Effector CD8-positive, alpha-beta T cell (primary cell): ENCODE results near the gene GPSM1.
"Not testable (repeated sequence)": the region's sequence is repeated elsewhere in the genome, so short reads cannot be mapped to it uniquely, and the experiment has no call there.

Experiments used
- DNase-seq: peaks from one replicate; lab custom pipeline; 2025; lab: John Stamatoyannopoulos, UW

GPSM1 gene

DNA sequence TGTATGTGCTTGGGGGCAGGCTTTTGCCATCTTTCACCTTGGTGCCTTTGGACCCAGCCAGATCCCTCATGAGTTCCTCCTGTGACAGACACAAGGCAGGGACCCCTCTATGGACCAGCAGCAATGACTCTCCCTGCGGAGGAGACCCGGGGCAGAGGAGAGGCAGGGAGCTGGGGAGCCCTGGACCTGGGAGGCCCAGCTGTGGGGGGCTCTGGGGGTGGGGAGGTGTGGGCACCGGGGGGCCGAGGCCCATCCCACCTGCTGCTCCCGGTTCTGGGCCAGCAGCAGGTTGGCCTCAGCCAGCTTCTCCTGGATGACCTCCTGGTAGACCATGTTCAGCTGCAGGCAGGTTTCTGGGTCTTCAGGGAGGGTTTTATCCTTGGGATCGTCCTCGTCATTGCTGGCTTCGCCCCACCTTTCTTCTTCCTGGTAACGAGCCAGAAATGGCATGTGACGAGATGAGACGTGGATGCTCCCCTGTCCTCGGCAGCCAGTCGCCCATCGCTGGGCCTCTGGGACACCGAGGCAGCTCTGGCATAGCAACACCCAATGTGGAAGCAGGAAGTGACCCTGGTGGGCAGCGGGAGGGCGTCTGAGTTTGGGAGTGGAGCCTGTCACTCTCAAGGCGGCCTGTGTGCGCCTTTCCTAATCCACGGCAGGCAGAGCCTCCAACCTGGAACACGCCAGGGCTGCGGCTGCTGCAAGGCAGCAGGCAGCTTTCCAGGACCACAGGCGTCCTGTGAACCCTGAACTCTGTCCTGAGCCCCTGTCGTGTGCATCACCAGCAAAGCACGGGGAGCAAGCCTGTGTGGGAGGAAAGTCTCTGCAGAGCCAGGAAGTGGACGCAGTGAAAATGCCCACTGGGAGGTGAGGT is 68.2 kb downstream of the GPSM1 start:
- no peak for DNase-seq

DNA sequence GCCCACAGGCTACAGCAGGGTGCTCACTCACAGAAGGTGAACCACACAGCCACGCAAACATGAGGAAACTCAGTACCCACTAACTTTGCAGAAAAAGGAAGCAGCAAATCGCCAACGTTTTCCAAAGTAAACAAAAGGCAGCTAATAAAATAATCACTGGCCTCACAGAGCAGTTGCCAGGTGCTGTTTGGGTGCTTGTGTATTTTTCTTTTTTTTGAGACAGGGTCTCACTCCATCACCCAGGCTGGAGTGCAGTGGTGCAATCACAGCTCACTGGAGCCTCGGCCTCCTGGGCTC is 68.8 kb downstream of the GPSM1 start:
- no peak for DNase-seq

DNA sequence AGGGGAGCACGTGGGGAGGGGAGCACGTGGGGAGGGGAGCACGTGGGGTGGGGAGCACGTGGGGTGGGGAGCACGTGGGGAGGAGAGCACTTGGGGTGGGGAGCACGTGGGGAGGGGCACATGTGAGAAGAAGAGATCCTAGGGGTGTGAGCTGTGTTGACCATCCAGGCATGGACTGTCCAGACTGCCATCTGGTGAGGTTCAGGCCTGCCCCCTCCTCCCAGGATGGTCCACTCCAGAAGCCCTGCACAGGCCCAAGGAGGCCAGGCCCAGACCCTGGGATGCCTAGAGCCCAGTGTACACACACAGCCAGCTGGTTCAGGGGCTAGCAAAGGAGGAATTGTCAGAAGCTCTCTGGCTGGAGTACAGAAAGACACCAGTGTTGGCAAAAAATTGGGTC is 70.3 kb downstream of the GPSM1 start:
- DNase-seq, result no peak

DNA sequence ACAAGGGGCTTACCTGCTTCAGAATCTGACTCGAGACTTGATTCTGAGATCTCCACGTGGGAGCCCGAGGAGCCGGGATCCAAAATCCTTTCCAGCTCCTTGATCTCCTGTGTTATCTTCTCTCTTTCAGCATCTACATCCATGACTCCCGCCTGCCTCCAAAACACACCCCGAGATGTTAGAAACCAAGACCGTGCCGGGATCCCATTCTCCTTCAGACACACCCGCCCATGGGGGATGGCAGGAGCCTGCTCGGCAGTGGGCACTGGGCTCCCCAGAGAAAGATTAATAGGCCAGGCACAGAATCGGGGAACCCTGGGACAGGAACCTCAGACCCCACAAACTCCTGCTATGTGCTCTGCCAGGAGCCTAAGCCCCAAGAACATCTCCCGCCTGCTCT is 70.9 kb downstream of the GPSM1 start:
- no peak for DNase-seq

DNA sequence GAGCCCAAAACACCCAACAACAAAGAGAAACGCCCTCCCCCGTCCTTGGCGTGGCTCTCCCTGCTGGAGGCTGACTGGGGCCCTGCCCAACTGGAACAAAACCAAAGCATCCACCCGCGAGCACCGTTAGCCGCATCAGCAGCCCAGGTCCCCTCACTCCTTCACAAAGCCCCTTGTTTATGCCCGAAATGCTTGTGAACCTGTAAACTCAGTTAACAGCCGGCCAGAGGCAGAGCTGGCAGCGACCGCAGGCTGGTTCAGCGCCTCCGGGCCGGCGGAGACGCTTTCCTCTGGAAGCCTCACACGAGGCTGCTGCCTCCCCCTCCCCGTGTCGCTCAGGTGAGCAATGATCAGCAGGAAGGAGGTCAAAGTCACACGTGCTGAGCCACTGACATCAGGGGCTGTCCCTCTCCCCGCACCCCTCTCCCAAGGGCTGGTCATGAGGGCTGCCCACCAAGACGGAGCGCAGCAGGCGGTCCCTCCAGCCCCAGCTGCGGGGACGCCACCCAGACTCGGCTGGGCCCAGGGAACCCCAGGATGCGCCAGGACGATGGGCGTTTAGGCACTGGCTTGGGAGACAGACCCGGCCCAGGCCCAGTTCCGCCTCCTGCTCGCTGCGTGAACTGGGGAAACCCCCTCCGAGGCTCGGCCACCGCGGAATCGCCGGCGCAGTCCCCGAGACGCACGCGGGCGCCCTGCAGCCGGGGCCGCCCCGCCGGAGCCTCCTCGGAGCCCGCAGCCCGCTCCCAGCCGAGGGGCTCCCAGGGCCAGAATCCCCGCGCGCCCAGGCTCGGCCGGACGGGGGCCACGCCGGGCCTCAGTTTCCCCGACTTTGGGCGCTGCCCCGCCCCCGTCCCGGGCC is 72.1 kb downstream of the GPSM1 start:
- no peak for DNase-seq

DNA sequence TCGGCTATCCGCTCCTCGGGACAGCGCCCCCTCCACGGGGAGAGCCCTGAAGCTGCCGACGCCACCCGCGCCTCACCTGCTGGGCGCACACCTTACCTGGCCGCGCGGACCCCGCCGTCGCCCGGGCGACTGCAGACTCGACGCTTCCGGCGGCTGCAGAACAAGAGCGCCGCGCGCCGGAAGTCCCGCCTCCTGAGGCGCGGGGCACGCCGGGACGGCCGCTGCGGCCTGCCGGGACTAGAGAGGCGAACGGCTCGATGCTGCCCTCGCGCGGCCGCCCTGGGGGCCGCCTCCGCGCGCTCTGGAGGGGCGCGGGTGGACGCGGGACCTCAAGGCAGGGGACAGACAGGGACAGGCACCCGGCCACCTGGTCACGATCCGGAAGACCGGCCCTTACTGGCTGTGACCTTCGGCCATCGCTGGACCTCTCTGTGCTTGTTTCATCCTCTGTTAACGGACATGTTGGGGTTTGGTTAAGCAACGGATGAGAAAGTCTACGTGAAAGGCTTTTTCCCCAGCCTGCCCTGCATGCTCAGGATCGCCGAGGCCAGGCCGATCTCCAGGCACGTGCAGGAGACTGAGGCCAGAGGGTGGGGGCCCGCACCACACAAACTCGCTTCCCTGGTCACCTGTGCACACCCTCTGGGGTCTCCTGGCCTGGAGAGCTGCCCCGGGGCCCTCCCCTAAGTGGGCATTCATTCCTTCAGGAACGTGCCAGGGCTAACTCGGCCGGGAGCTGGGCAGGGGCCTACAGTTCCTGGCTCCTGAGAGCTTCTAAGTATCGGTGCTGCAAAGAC is 72.9 kb downstream of the GPSM1 start, which contains the start of gene SNAPC4:
Gene SNAPC4, minus strand, starts transcription at position 133 of the 797 bp plus-strand sequence. CDS start 1,742 bp downstream, outside the sequence.
- peak; percentile 77 for DNase-seq

DNA sequence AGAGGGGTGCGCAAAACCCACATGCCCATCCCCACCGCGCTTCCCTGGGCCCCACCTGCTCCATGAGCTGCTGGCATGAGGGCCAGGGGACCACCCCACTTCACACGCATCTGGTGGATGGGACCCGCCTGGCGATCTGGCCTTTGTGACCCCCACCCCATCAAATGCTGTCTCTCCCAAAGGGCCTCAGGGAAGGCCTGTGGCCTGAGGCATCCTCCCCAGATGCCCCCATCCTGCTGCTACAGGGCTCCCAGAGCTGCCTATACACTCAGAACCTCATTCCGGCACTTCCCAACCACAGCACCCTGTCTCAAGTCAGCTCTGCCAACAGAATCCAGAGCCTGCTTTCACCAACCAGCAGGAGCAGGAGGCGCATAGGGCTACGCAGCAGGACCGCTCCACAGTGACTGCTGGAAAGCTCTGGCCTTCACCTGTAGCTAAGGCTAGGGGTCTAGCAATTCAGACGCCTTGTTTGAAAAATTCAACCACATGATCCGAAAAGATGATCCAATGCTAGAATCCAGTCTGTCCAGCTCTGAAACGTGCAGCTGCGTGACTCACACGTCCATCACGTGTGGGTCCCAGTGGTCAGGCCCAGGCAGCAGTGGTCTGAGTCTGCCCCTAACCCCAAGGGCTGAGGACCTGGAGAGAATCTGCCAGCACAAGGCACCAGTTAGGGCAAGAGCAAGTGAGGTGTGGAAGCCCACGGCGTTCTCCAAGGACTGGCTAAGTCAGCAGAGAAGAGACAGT is 74.0 kb downstream of the GPSM1 start:
- no peak for DNase-seq

DNA sequence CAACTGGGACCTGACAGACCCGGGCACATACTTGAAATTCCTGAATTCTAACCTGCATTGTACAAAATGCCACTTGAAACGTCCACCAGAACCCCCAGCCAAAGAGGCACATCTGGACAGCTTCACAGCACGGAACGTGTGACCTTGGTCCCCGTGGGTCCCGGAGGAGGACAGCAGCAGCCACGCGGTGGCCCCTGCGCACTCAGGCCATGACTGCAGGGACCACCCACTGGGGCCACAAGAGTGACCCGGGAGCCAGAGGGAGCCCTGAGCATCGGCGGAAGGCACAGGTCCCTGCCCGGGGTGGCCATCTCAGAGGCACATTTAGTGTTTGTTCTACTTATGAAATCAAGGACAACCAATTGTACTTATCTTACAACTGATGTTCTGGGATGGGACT is 74.7 kb downstream of the GPSM1 start:
- no peak for DNase-seq

DNA sequence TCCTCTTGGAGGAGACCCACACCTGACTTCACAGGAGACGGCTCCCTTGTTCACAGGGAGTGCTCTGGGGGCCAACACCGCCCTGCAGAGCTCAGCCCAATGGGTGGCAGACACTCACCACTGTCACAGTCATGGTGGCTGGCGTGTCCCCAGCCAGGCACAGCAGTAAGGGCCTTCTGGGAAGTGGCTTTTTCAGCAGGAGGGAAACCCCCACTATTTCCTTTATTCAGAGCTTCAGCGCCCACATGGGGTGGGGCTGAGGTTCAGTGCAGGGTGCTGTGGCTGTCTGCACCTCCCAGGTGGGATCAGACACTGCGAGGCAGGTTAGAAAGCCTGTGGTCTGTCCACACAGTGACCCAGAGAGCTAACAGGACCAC is 76.2 kb downstream of the GPSM1 start:
- peak; percentile 42 for DNase-seq

DNA sequence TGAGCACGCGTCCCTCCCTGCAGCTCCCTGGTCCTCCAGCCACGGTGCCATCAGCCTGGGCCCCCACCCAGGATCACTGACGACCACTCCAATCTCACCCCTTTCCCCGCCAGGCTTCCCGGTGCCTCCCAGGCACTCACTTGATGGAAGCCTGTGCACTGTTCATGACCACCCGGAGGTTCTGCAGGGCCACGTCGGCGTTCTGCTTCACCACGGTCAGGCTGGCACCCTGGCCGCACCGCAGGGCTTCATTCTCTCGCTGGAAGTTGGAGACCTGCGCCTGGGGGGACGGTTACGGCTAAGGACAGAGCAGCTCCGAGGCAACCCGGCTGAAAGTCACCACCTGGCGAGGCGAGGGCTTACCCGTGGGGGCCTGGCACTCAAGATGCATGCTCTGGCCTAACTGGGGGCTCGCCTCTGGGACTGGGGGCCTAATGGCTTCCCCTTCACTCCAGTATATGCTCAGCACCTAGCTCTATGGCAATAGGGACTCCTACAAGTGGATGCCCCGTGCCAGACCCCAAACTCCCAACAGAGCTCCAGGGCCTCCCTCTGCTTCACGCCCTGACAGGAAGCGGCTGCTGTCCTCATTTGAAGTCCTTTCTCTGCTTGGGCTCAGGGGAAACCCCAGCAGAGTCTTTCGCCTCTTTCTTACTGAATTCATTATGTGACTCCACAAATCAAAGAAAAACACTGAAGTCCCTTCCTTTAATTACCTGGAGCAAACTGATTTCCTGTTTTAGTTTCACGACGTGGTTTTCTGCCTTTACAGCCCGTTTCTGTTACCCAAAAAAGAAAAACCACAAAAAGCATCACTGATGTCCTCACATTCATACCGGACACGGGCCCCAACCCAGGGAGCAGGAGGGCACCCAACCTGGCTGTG is 76.8 kb downstream of the GPSM1 start:
- peak; percentile 14 for DNase-seq

DNA sequence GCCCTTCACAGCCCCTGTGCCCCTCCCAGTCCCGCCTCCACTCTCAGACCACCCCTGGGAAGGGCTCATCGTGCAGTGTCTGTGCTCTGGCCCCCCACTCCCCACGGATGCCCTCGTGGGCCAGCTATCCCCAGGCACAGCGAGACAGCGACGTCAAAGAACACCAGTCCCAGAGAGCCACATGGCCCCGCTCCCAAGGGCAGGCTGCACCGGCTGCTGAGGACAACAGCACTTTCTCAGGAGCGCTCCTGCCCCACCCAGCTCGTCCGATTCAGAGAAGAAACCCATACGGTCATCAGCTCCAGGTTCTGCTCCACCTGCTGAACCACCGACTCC is 77.4 kb downstream of the GPSM1 start:
- DNase-seq, result no peak

DNA sequence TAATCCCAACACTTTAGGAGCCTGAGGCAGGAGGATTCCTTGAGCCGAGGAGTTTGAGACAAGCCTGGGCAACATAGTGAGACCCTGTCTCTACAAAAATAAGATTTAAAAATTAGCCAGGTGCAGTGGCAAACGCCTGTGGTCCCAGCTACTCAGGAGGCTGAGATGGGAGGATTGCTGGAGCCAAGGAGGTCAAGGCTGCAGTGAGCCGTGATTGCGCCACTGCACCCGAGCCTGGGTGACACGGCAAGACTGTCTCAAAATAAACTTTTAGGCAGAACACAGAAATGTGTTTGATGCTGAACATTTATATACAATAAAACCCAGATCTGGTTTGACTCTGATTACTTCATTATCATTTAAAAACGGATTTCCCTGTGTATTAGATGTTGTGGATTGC is 78.1 kb downstream of the GPSM1 start:
- DNase-seq, result no peak

DNA sequence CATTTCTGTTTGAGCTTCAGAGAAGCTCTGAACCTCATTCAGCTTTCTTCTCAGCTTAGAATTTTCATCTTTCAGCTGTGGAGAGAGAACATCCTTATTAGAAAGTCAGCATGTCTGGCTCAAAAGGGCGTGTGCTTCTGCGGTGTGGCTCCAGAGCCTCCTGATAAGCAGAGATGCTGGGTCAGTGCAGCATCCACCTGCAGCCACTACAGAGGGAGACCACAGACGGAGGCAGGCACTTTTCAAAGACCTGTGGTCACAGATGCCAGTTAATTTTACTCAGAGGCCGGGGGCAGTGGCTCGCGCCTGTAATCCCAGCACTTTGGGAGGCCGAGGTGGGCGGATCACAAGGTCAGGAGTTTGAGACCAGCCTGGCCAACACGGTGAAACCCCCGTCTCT is 78.6 kb downstream of the GPSM1 start:
- DNase-seq, result not testable (repeated sequence)

DNA sequence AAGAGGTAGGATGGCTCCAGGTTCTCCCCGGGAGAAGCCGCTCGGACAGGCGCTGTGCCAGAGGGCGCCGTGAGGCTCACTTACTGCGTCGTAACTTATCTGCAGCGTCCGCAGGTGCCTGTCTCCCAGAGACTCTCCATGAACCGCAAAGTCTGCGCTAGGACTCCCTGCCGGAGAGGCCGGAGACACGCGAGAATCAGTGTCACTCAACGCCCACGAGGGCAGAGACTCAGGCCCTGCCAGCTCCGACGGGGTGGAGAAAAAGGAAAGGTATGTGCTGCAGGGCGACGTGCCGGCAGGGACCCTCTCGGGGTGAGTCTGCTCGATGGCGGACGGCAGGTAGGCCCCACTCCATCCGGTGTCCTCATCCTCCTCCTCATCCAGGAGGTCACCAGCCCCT is 79.7 kb downstream of the GPSM1 start:
- not testable (repeated sequence) for DNase-seq

DNA sequence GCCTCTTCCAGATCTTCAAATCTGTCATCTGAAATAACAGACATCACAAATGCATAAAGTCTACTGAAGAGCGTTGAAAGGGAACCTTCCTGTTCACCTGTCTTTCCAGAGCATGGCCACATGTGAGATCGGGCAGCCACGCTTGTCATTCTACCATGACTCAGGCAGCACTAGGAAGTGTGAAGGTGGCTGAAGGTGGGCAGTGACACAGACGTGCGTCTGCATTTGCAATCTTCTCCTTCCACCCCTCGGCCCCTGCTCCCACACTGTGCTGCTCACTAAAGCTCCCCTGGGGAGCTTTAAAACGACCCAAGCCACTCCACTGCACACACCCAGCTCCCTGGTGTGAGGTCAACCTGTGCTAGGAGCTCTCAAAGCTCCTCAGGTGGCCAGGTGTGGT is 80.6 kb downstream of the GPSM1 start:
- no peak for DNase-seq
